ENCODE results near the gene CACNB4.

GRCh38 chr2:152055366-152056108 is 43.3 kb downstream of the CACNB4 start:
- no peak for TF ChIP-seq CTCF (conservative IDR thresholded peaks at IDR 0.05; ENCODE audit: low read length)
- TF ChIP-seq EZH2phosphoT487 (IDR thresholded peaks at IDR 0.05; ENCODE audit: borderline replicate concordance), result no peak

Measured in Loucy (cell line).